AG04449 (cell line): ENCODE measurements around the gene WTAP.

ENCODE experiments used
- CTCF ChIA-PET: fragments of 350-600 bp; formaldehyde crosslinking; extraction: SDS; loops from one replicate; lab custom pipeline; 2021; ENCODE audit warnings: antibody characterized with exemption; lab: Yijun Ruan, JAX
- POLR2A ChIA-PET: fragments of 400-600, 350-600 bp; formaldehyde crosslinking; extraction: SDS; loops from one replicate; lab custom pipeline; 2020; ENCODE audit warnings: antibody characterized with exemption, inconsistent platforms; lab: Yijun Ruan, JAX
- DNase-seq: peaks from one replicate; pipeline ENCODE4 v3.0.0-alpha.2; 2010; ENCODE audit warnings: low read depth, low spot score
- H3K4me3 ChIP-seq: 2 replicates; pipeline ENCODE4 v1.5.1; 2011; ENCODE audit warnings: low read depth, mild to moderate bottlenecking, control low read depth, low read length
- TF ChIP-seq, protein P1 (sequence below): IDR thresholded peaks from one replicate; pipeline ENCODE4 v1.5.1; 2011; ENCODE audit warnings: mild to moderate bottlenecking, moderate library complexity, low read length, control low read depth, inconsistent platforms; ENCODE audit not compliant: insufficient read depth; ENCODE audit errors: missing control alignments

WTAP gene

GRCh38 chr6:159681191-159681880, 46.0 kb upstream of the WTAP start:
- POLR2A ChIA-PET = no interaction called here
- CTCF ChIA-PET = interaction anchor here (0.7 to 3.9 kb wide), 5 partner anchors 10 to 511 kb away, joined by 3 to 22 read pairs (median 4); no protein-coding TSS in a partner anchor
- no peak for DNase-seq
- H3K4me3 ChIP-seq = no peak overlapping the region
- TF ChIP-seq, protein P1, sequence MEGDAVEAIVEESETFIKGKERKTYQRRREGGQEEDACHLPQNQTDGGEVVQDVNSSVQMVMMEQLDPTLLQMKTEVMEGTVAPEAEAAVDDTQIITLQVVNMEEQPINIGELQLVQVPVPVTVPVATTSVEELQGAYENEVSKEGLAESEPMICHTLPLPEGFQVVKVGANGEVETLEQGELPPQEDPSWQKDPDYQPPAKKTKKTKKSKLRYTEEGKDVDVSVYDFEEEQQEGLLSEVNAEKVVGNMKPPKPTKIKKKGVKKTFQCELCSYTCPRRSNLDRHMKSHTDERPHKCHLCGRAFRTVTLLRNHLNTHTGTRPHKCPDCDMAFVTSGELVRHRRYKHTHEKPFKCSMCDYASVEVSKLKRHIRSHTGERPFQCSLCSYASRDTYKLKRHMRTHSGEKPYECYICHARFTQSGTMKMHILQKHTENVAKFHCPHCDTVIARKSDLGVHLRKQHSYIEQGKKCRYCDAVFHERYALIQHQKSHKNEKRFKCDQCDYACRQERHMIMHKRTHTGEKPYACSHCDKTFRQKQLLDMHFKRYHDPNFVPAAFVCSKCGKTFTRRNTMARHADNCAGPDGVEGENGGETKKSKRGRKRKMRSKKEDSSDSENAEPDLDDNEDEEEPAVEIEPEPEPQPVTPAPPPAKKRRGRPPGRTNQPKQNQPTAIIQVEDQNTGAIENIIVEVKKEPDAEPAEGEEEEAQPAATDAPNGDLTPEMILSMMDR = no peak

GRCh38 chr6:159682295-159682694, 45.0 kb upstream of the WTAP start:
- ChIA-PET CTCF (interaction anchor here (1.8 to 3.9 kb wide), 3 partner anchors 9 to 430 kb away, joined by 4 to 22 read pairs (median 14); no protein-coding TSS in a partner anchor), POLR2A (interaction anchor here (0.5 kb wide), 1 partner anchor 20 kb away, joined by 6 read pairs; no protein-coding TSS in a partner anchor)
- TF ChIP-seq, protein P1 = no peak

GRCh38 chr6:159682810-159683209, 44.5 kb upstream of the WTAP start:
- CTCF ChIA-PET = interaction anchor here (3.0 to 3.9 kb wide), 2 partner anchors 9 to 28 kb away, joined by 14 to 22 read pairs; no protein-coding TSS in a partner anchor
- TF ChIP-seq, protein P1 = no peak
- DNase-seq = no peak
- no peak overlapping the region for H3K4me3 ChIP-seq
- POLR2A ChIA-PET = interaction anchor here (0.5 kb wide), 1 partner anchor 20 kb away, joined by 6 read pairs; no protein-coding TSS in a partner anchor

More at GRCh38 chr6:159682295-159682694, 45.0 kb upstream of the WTAP start:
- DNase-seq = no peak
- H3K4me3 ChIP-seq = no peak overlapping the region

DNA sequence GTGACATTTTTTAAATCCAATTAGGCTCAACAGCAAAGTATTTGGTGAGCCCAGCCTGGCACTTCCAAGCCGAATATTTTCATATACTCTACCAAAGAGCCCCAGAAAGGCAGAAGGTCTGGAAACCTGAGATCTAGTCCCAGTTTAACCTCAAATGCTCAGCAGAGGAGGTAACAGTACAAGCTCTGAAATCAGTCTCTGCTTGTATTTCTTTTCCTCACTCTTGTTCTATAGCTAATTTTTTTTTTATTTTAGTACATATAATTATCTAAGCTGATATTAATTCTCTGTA, 43.3 kb upstream of the WTAP start:
- DNase-seq = no peak
- no peak overlapping the region for H3K4me3 ChIP-seq
- TF ChIP-seq, protein P1 = no peak
- ChIA-PET CTCF (interaction anchor here (3.9 kb wide), 1 partner anchor 29 kb away, joined by 14 read pairs; no protein-coding TSS in a partner anchor), POLR2A (no interaction called here)

DNA sequence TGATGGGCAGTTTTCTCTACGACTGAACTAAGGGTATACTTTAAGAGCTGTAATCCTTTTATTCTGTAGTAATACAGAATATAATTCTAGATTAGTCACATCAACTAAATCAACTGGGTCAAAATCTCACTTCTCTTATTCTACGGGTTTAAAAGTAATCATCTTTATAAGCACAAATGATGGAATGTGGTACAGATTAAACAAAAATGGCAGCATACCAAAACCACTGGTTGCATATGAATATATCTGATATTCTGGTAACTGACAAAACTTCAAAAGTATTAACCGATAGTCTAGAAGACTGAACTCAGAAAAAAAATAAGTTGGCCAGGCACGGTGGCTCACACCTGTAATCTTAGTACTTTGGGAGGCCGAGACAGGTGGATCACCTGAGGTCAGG, 41.3 kb upstream of the WTAP start:
- no peak for DNase-seq
- no peak overlapping the region for H3K4me3 ChIP-seq
- CTCF ChIA-PET = interaction anchor here (0.8 to 1.0 kb wide), 2 partner anchors 32 to 96 kb away, joined by 3 to 4 read pairs; no protein-coding TSS in a partner anchor
- TF ChIP-seq, protein P1 = no peak
- POLR2A ChIA-PET = no interaction called here

DNA sequence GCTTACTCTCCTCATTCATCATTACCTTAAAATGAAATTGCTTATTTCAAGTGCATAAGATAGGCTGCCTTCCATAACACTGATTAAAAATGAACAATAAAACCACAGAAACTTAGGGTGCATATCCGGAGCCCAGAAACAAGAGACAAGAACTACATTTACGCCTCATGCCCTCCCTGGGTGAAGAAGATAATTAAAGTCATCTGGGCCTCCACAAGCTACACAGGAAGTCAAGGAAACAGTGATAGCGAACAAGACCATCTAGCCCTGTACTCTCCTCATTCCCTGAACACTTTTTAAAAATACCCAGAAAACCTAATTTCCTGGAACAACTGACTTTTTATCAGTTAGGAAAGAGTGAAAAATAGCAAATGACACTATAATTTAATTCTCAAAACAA, 40.6 kb upstream of the WTAP start:
- POLR2A ChIA-PET = no interaction called here

More for the DNA sequence above, 40.6 kb upstream of the WTAP start:
- TF ChIP-seq, protein P1 = no peak
- DNase-seq = no peak
- no peak overlapping the region for H3K4me3 ChIP-seq
- CTCF ChIA-PET = interaction anchor here (0.9 kb wide), 1 partner anchor 104 kb away, joined by 3 read pairs; the partner anchor contains the start of gene MRPL18
